Naive thymus-derived CD4-positive, alpha-beta T cell (primary cell): ENCODE measurements around the gene LAPTM4A. TPM values are rescaled to one million over a fixed set of nuclear protein-coding genes. Genes with fewer than 3 reads are reported as not detected.

Experiments used
- ATAC-seq: fragments of 150-1000 bp; cut with Tn5 transposase; 2 replicates; pipeline ENCODE4 v1.10.0; 2021; ENCODE audit warnings: mild to moderate bottlenecking, moderate library complexity
- CTCF ChIA-PET: fragments of 350-600 bp; sonication (Branson Sonifier 250); formaldehyde crosslinking; loops from one replicate; lab custom pipeline; 2021; ENCODE audit warnings: antibody characterized with exemption; lab: Charles Lee
- POLR2A ChIA-PET: fragments of 350-600 bp; sonication (Branson Sonifier 250); formaldehyde crosslinking; loops from one replicate; lab custom pipeline; 2021; ENCODE audit warnings: antibody characterized with exemption, inconsistent platforms; lab: Charles Lee
- DNase-seq, 9 donors: peaks; one replicate each; pipeline versions ENCODE4 v3.0.0 to v3.0.0-alpha.2; 2020 to 2022; ENCODE audit warnings: mixed read lengths in 1 of 9
- H3K27ac ChIP-seq: one replicate; pipeline ENCODE4 v1.7.0; 2013; ENCODE audit warnings: mild to moderate bottlenecking, low read depth, low read length, moderate library complexity
- H3K27me3 ChIP-seq, 2 donors: one replicate each; pipeline ENCODE4 v1.7.0; 2013; ENCODE audit warnings: low read length in 2 of 2, mild to moderate bottlenecking in 2 of 2, moderate library complexity in 2 of 2; ENCODE audit not compliant: control insufficient read depth in 2 of 2, insufficient read depth in 2 of 2
- H3K36me3 ChIP-seq, 3 experiments: 1 replicate in 2 of 3; 2 replicates in 1 of 3; pipeline ENCODE4 v1.7.0; 2013; ENCODE audit warnings: low read length in 3 of 3, mild to moderate bottlenecking in 3 of 3, moderate library complexity in 1 of 3; ENCODE audit not compliant: insufficient read depth in 3 of 3, control insufficient read depth in 2 of 3
- H3K4me1 ChIP-seq, 2 donors: one replicate each; pipeline ENCODE4 v1.7.0; 2013; ENCODE audit warnings: low read length in 2 of 2, mild to moderate bottlenecking in 2 of 2, moderate library complexity in 1 of 2; ENCODE audit not compliant: control insufficient read depth in 2 of 2, insufficient read depth in 2 of 2
- H3K4me3 ChIP-seq: 2 replicates; pipeline ENCODE4 v1.7.0; 2013; ENCODE audit warnings: mild to moderate bottlenecking, low read length
- H3K9me3 ChIP-seq, 3 experiments: 1 replicate in 2 of 3; 2 replicates in 1 of 3; pipeline ENCODE4 v1.7.0; 2013; ENCODE audit warnings: low read length in 3 of 3; ENCODE audit not compliant: control insufficient read depth in 2 of 3
- H3K27ac Mint-ChIP-seq, 9 donors: one replicate each; pipeline ENCODE4 v1.8.0; 2020 to 2022; ENCODE audit warnings: mixed read lengths in 9 of 9, mild to moderate bottlenecking in 8 of 9, moderate library complexity in 5 of 9, inconsistent platforms in 2 of 9
- H3K27me3 Mint-ChIP-seq, 5 donors: one replicate each; pipeline ENCODE4 v1.8.0; 2021 to 2022; ENCODE audit warnings: mixed read lengths in 5 of 5, mild to moderate bottlenecking in 1 of 5
- H3K36me3 Mint-ChIP-seq, 5 donors: one replicate each; pipeline ENCODE4 v1.8.0; 2020 to 2022; ENCODE audit warnings: mixed read lengths in 5 of 5, mild to moderate bottlenecking in 3 of 5, inconsistent platforms in 1 of 5
- H3K4me1 Mint-ChIP-seq, 7 donors: one replicate each; pipeline ENCODE4 v1.8.0; 2020 to 2022; ENCODE audit warnings: mixed read lengths in 7 of 7, mild to moderate bottlenecking in 3 of 7, inconsistent platforms in 1 of 7
- H3K4me3 Mint-ChIP-seq, 10 donors: one replicate each; pipeline ENCODE4 v1.8.0; 2020 to 2022; ENCODE audit warnings: mild to moderate bottlenecking in 10 of 10, mixed read lengths in 10 of 10, moderate library complexity in 6 of 10, inconsistent platforms in 2 of 10
- H3K9me3 Mint-ChIP-seq, 11 donors: one replicate each; pipeline ENCODE4 v1.8.0; 2020 to 2022; ENCODE audit warnings: mixed read lengths in 11 of 11, mild to moderate bottlenecking in 4 of 11, inconsistent platforms in 1 of 11, moderate library complexity in 1 of 11
- intact Hi-C, 2 donors: fragments of 100-400 bp; cut with micrococcal nuclease; formaldehyde crosslinking; loops; one replicate each; pipeline ENCODE4 v1.15.1; 2023
- polyA plus RNA-seq, 2 donors: library from polyadenylated mRNA; unstranded; fragments of 300-500 nt; fragmentation: Illumina TruSeq; gene quantifications; one replicate each; pipeline ENCODE4 v1.2.3, GENCODE V29; 2021
- total RNA-seq, 6 experiments: library from RNA in 5 of 6; stranded (reverse) in 5 of 6; gene quantifications; 1 replicate in 5 of 6; 2 replicates in 1 of 6; pipeline ENCODE4 v1.2.3 and lab custom pipeline; 2021 to 2026

Gene LAPTM4A
- total and polyA plus RNA-seq, 7 experiments from 2014 or later = 32.3 to 106 (median 49.8) TPM

DNA sequence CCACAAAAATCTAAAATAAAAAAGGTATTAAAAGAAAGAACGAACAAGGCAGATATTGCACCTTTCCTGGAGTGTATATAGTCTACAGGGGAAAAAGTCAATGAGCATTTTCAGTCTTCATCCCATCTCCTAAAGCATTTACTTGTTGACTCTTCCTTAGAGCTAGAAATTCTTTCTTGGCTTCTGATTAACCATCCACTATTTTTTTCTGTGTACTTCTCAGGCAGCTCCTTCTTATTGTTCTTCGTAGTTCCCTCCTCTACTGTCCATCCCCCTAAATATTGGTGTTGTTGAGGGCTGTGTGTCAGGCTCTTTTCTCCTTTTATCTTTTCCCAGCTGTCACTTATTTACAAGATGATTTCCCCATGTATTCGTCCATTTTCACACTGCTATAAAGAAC is 3.5 kb upstream of the LAPTM4A start:
- no peak overlapping the region for H3K4me3 Mint-ChIP-seq
- Histone ChIP-seq H3K9me3 (no peaks in the 10 kb centered on the region), H3K27ac (no peak overlapping the region), H3K27me3 (no peaks in the 10 kb centered on the region), H3K36me3 (no peaks in the 10 kb centered on the region), H3K4me1 (peaks cover 3 to 6% of the 10 kb centered on the region in 2 donors), H3K4me3 (no peak overlapping the region)
- ChIA-PET POLR2A (no interaction called here), CTCF (no interaction called here)
- DNase-seq (no peak), ATAC-seq (no peak)
- peaks cover 18 to 37% (median 26%) of the 10 kb centered on the region in 5 donors for H3K27me3 Mint-ChIP-seq
- intact Hi-C loops = loop anchor here (5.0 kb wide), 3 partner anchors 312 to 767 kb away; partner anchors contain the start of genes LDAH (in 1 of the 2) and RHOB (in 1 of the 2)
- no peaks in the 10 kb centered on the region for H3K9me3 Mint-ChIP-seq
- no peaks in the 10 kb centered on the region for H3K36me3 Mint-ChIP-seq
- peaks cover 6 to 10% (median 7%) of the 10 kb centered on the region in 7 donors for H3K4me1 Mint-ChIP-seq
- H3K27ac Mint-ChIP-seq = no peak overlapping the region

DNA sequence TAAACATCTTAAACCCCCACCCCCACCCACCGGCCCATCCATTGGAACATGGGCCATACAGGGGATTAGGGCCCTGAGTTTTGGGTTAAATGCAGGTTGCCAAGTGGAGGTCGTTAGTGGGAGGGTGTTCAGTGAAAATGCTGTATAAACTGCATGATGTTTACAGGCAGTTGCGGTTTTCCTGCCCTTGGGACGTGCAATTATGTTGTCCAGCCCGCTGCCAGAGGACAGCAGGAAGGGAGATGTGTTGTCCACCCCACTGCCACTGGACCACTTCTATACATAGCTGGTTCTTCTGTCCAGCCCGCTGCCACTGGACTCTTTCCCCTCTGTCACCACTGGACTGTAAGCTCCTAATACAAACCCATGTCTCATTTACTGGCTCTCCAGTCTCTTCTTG is 2.7 kb upstream of the LAPTM4A start:
- H3K27ac Mint-ChIP-seq = no peak overlapping the region
- Histone ChIP-seq H3K36me3 (no peaks in the 10 kb centered on the region), H3K27ac (no peak overlapping the region), H3K4me3 (no peak overlapping the region), H3K27me3 (no peaks in the 10 kb centered on the region), H3K4me1 (peaks cover 11 to 14% of the 10 kb centered on the region in 2 donors), H3K9me3 (no peaks in the 10 kb centered on the region)
- ChIA-PET CTCF (no interaction called here), POLR2A (no interaction called here)
- H3K9me3 Mint-ChIP-seq = no peaks in the 10 kb centered on the region
- ATAC-seq = no peak
- no peak for DNase-seq
- intact Hi-C loops = loop anchor here (5.0 kb wide), 3 partner anchors 313 to 768 kb away; partner anchors contain the start of genes LDAH (in 1 of the 2) and RHOB (in 1 of the 2)
- H3K27me3 Mint-ChIP-seq = peaks cover 18 to 36% (median 26%) of the 10 kb centered on the region in 5 donors
- H3K36me3 Mint-ChIP-seq = no peaks in the 10 kb centered on the region
- H3K4me1 Mint-ChIP-seq = peaks cover 14 to 18% (median 15%) of the 10 kb centered on the region in 7 donors
- H3K4me3 Mint-ChIP-seq = peak overlapping the region in 2 of 10 donors; percentile 39 to 42

DNA sequence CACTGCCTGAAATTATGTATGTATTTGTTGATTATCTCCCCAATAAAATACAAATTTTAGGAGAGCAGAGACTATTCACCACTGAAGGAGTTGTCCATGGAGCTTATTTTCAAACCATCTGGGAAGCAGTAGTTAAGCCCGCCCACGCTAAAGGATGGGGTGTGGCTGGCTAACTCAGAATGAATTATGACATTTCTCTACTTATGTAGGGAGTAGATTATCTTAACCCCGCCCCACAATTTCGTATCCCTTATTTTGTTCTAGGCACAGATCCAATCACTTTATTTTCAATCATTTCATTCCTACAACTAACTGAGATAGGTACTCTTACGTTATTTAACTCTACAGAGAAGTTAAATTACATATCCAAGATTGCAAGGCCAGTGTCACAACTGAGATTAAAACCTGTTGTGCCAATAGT is 1.4 kb upstream of the LAPTM4A start:
- intact Hi-C loops = loop anchor here (2.0 to 5.0 kb wide), 5 partner anchors 314 to 770 kb away; partner anchors contain the start of genes LDAH (in 2 of the 2), HS1BP3 (in 1 of the 2) and RHOB (in 1 of the 2)
- Mint-ChIP-seq H3K27me3 (peaks cover 18 to 31% (median 26%) of the 10 kb centered on the region in 5 donors), H3K4me3 (no peak overlapping the region), H3K27ac (no peak overlapping the region), H3K36me3 (no peaks in the 10 kb centered on the region), H3K4me1 (peaks cover 24 to 28% (median 26%) of the 10 kb centered on the region in 7 donors), H3K9me3 (no peaks in the 10 kb centered on the region)
- no peak overlapping the region for H3K27ac ChIP-seq
- no peaks in the 10 kb centered on the region for H3K27me3 ChIP-seq
- H3K9me3 ChIP-seq = no peaks in the 10 kb centered on the region
- ATAC-seq (no peak), DNase-seq (no peak)
- H3K4me1 ChIP-seq = peaks cover 16 to 20% of the 10 kb centered on the region in 2 donors
- CTCF ChIA-PET = no interaction called here
- no peak overlapping the region for H3K4me3 ChIP-seq
- no peaks in the 10 kb centered on the region for H3K36me3 ChIP-seq
- POLR2A ChIA-PET = interaction anchor here (3.1 kb wide), 1 partner anchor 152 kb away, joined by 11 read pairs; the partner anchor contains the start of gene TTC32

DNA sequence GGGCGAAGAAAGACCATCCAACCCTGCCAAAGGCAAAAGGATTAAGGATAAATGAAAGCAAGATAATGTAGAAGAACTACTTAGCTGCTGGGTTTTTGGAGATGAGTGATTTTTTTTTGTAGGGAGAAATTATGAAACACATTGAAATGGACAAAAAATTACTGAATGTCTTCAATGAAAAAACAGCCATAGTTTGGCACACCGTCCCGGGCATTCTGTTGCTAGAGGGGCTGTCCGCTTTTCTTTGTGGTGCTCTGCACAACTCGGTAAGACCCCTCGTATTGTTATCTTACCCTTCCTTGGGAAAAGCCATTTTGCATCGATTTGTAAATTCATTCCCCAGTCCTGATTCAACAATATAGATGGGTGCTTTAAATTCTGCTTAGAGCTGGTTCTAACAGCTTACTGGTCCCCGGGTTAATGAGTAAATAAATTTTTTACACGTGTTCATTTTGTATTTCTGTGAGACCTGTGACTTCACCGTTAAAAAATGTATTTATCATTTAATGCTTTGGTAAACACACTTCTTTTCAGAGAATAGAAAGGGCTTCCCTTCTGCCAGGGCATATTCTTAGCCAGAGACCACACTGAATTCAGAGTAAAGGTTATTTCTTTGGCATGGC is 912 bp upstream of the LAPTM4A start:
- ATAC-seq (no peak), DNase-seq (no peak)
- peaks cover 18 to 26% (median 22%) of the 10 kb centered on the region in 5 donors for H3K27me3 Mint-ChIP-seq
- Histone ChIP-seq H3K27me3 (no peaks in the 10 kb centered on the region), H3K4me1 (peaks cover 16 to 20% of the 10 kb centered on the region in 2 donors), H3K4me3 (peak overlapping the region; percentile 94), H3K9me3 (no peaks in the 10 kb centered on the region), H3K27ac (peak overlapping the region; percentile 93), H3K36me3 (no peaks in the 10 kb centered on the region)
- POLR2A ChIA-PET = interaction anchor here (0.9 to 3.1 kb wide), 6 partner anchors 17 to 1492 kb away, joined by 3 to 11 read pairs (median 4); partner anchors contain the start of genes RDH14, RHOB, TTC32 and WDR35
- intact Hi-C loops = loop anchor here (2.0 to 5.0 kb wide), 5 partner anchors 315 to 770 kb away; partner anchors contain the start of genes LDAH (in 2 of the 2), HS1BP3 (in 1 of the 2) and RHOB (in 1 of the 2)
- no peak overlapping the region for H3K4me3 Mint-ChIP-seq
- CTCF ChIA-PET = no interaction called here
- H3K4me1 Mint-ChIP-seq = peaks cover 25 to 31% (median 30%) of the 10 kb centered on the region in 7 donors
- H3K36me3 Mint-ChIP-seq = no peaks in the 10 kb centered on the region
- no peak overlapping the region for H3K27ac Mint-ChIP-seq
- H3K9me3 Mint-ChIP-seq = no peaks in the 10 kb centered on the region

DNA sequence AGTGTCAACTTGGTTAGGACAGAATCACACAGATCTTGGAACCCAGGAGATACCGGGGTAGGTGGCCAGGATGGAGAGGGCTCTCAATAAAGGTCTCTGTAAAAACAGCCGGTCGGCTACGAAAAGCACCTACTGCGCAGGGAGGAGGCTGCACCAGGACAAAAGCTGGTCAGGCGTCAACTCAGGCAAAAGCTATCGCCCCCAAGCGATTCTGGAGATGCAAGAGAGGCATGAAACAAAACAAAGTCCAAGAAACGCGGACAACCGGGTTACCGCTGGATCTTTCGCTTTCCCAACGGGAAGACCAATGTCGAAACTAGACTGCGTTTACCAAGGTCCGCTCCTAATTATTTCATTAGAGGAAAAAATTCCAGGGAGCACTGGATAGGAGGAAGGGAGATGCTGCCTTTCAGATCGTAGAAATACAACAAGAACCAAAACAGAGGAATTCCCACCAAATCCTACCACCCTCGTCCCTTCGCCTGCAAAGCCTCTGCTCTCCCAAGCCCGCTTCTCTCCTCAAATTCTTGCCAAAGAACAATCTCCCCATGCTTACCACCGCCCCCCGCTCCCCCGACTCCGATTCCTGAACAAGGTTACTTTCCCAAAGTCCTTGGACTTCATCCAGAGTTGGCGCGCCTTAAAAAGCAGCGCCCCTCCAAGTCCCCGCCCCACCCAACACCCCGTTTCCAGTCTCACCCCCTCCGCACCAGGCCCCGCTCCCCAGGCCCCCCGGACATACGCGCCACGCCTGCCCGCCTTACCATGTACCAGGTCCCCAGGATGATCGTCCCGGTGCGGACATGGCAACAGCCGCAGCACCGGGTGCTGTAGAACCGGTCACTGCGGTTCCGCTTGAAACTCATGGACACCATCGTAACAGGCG is 539 bp downstream of the LAPTM4A start:
- peak in 5 of 9 donors; percentile 3 to 36 (median 16) for DNase-seq
- no peak for ATAC-seq
- intact Hi-C loops = loop anchor here (1.0 to 5.0 kb wide), 15 partner anchors 36 to 1491 kb away; partner anchors contain the start of genes PUM2 (in 2 of the 2), RDH14 (in 2 of the 2), RHOB (in 2 of the 2) and TTC32 (in 2 of the 2)
- Mint-ChIP-seq H3K4me3 (no peak overlapping the region), H3K36me3 (no peaks in the 10 kb centered on the region), H3K4me1 (peaks cover 25 to 36% (median 34%) of the 10 kb centered on the region in 7 donors), H3K27me3 (peaks cover 9 to 12% (median 11%) of the 10 kb centered on the region in 5 donors), H3K27ac (no peak overlapping the region), H3K9me3 (no peaks in the 10 kb centered on the region)
- H3K4me1 ChIP-seq = peaks cover 16 to 20% of the 10 kb centered on the region in 2 donors
- no peaks in the 10 kb centered on the region for H3K9me3 ChIP-seq
- POLR2A ChIA-PET = interaction anchor here (1.0 to 3.1 kb wide), 5 partner anchors 61 to 396 kb away, joined by 3 to 11 read pairs (median 4); partner anchors contain the start of genes RHOB, TTC32 and WDR35
- no peaks in the 10 kb centered on the region for H3K36me3 ChIP-seq
- no peaks in the 10 kb centered on the region for H3K27me3 ChIP-seq
- H3K4me3 ChIP-seq = peak overlapping the region; percentile 94
- H3K27ac ChIP-seq = peak overlapping the region; percentile 93
- CTCF ChIA-PET = no interaction called here

DNA sequence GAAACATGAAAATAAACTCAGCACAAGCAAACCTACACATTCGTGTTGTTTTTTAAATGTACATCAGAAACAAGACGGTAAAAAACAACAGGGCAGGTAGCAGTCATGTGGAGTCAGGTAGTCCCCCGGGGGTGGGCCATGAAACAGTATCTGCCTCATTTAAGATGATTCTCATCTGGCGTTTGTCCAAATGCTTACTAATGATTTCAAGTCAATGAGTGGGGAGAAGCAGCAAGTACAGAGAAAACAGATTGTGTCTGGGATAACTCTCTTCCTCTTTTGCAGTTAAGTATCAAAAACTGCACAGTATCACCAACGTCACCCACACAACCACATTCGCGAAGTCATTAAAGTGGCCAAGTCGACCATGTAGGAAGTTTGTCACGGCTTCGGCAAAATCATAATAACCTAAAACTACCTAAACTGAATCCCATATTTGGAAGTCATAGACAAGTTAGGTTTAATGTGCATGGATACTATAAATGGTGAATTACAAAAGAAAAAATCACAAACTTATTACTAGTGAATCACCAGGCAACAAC is 1.3 kb downstream of the LAPTM4A start:
- H3K4me3 Mint-ChIP-seq = no peak overlapping the region
- H3K27ac Mint-ChIP-seq = no peak overlapping the region
- ChIA-PET POLR2A (interaction anchor here (1.1 to 3.1 kb wide), 2 partner anchors 149 to 297 kb away, joined by 3 to 11 read pairs; partner anchors contain the start of gene TTC32), CTCF (no interaction called here)
- ATAC-seq (peak; percentile 40), DNase-seq (peak in 8 of 9 donors; percentile 25 to 77 (median 54))
- intact Hi-C loops = loop anchor here (1.0 to 5.0 kb wide), 6 partner anchors 35 to 772 kb away; partner anchors contain the start of genes LDAH (in 1 of the 2) and RHOB (in 1 of the 2)
- no peaks in the 10 kb centered on the region for H3K36me3 ChIP-seq
- peak overlapping the region; percentile 94 for H3K4me3 ChIP-seq
- H3K4me1 ChIP-seq = peaks cover 16 to 20% of the 10 kb centered on the region in 2 donors
- H3K36me3 Mint-ChIP-seq = no peaks in the 10 kb centered on the region
- no peaks in the 10 kb centered on the region for H3K9me3 Mint-ChIP-seq
- H3K9me3 ChIP-seq = no peaks in the 10 kb centered on the region
- peaks cover 25 to 42% (median 37%) of the 10 kb centered on the region in 7 donors for H3K4me1 Mint-ChIP-seq
- peaks cover 2 to 5% (median 5%) of the 10 kb centered on the region in 5 donors for H3K27me3 Mint-ChIP-seq
- peak overlapping the region; percentile 93 for H3K27ac ChIP-seq
- no peaks in the 10 kb centered on the region for H3K27me3 ChIP-seq
